ENCODE measurements around the gene CBFA2T3. TPM values are rescaled to one million over a fixed set of nuclear protein-coding genes. Genes with fewer than 3 reads are reported as not detected.

Gene CBFA2T3
- total RNA-seq, 1 experiment from 2014 or later, result 2.9 TPM

DNA sequence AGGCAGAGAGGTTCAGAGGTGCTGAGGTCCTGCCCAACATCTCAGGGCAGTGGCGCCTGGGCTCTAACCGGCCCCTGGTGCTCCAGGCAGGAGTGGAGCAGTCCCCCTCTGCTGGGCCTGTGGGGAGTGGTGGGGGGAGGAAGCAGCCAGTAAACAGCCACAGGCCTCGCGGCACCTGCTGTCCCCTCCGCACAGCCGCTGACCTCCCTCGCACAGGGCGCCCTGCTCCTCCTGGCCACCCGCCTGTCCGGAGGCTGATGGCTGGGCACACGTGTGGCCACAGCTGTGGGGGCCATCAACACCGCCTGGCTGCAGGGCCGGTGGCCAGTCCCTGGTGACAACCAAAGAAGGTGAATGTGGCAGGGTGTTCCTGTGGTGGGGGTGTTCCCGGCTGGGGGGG is 73.7 kb downstream of the CBFA2T3 start:
- TF ChIP-seq, protein P1, sequence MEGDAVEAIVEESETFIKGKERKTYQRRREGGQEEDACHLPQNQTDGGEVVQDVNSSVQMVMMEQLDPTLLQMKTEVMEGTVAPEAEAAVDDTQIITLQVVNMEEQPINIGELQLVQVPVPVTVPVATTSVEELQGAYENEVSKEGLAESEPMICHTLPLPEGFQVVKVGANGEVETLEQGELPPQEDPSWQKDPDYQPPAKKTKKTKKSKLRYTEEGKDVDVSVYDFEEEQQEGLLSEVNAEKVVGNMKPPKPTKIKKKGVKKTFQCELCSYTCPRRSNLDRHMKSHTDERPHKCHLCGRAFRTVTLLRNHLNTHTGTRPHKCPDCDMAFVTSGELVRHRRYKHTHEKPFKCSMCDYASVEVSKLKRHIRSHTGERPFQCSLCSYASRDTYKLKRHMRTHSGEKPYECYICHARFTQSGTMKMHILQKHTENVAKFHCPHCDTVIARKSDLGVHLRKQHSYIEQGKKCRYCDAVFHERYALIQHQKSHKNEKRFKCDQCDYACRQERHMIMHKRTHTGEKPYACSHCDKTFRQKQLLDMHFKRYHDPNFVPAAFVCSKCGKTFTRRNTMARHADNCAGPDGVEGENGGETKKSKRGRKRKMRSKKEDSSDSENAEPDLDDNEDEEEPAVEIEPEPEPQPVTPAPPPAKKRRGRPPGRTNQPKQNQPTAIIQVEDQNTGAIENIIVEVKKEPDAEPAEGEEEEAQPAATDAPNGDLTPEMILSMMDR (conservative IDR thresholded peaks at IDR 0.05), result no peak
- Histone ChIP-seq H3K4me1 (ENCODE audit: insufficient read depth, low read length) (no peaks in the 10 kb centered on the region), H2BK120ac (ENCODE audit: low read depth, low read length, poor library complexity, severe bottlenecking) (no peak overlapping the region), H3K18ac (ENCODE audit: insufficient read length, low read depth, low read length) (no peak overlapping the region), H3T11ph (ENCODE audit: low read length) (no peak overlapping the region), H2AK5ac (ENCODE audit: insufficient read length, low read length) (no peak overlapping the region), H3K79me1 (ENCODE audit: insufficient read depth, low read depth, low read length, poor library complexity, severe bottlenecking) (no peaks in the 10 kb centered on the region), H3K23ac (ENCODE audit: insufficient read length, low read depth, low read length) (no peak overlapping the region), H2BK20ac (ENCODE audit: low read depth, low read length, poor library complexity, severe bottlenecking) (no peak overlapping the region), H3K4me2 (ENCODE audit: insufficient read depth, insufficient read length, low read length) (no peak overlapping the region), H3K14ac (ENCODE audit: insufficient read depth, low read length) (no peak overlapping the region), H2BK5ac (ENCODE audit: insufficient read length, low read length) (no peak overlapping the region), H2BK15ac (ENCODE audit: low read depth, low read length) (no peak overlapping the region), H4K8ac (replicated peaks; ENCODE audit: insufficient read length, low read depth, low read length) (no peak overlapping the region), H4K20me1 (ENCODE audit: control insufficient read depth, insufficient read depth, insufficient read length) (no peaks in the 10 kb centered on the region), H3K27ac (ENCODE audit: insufficient read length, low read depth, low read length) (no peak overlapping the region), H3K9ac (ENCODE audit: extremely low read depth, insufficient read length, low read length) (no peak overlapping the region), H4K5ac (ENCODE audit: insufficient read length, low read depth, low read length) (no peak overlapping the region), H3K9me3 (ENCODE audit: control insufficient read depth, low read depth, low read length) (no peaks in the 10 kb centered on the region), H3K79me2 (ENCODE audit: insufficient read depth, low read length) (no peaks in the 10 kb centered on the region), H2BK12ac (ENCODE audit: insufficient read length, low read depth, low read length) (no peak overlapping the region), H3K27me3 (ENCODE audit: insufficient read depth, low read length) (no peaks in the 10 kb centered on the region), H3K56ac (ENCODE audit: insufficient read length, low read depth, low read length) (no peak overlapping the region), H3K23me2 (ENCODE audit: insufficient read length, low read depth, low read length, poor library complexity, severe bottlenecking) (no peaks in the 10 kb centered on the region), H3K4ac (ENCODE audit: low read depth, low read length) (no peak overlapping the region), H4K91ac (ENCODE audit: insufficient read length, low read depth, low read length) (no peak overlapping the region), H2AFZ (ENCODE audit: low read length) (no peak overlapping the region)
- no peak for DNase-seq
- Mint-ChIP-seq H3K36me3 (ENCODE audit: insufficient read depth in 1 of 3, low read depth in 3 of 3) (no peaks in the 10 kb centered on the region), H3K4me3 (no peak overlapping the region), H3K27me3 (ENCODE audit: low read depth) (no peaks in the 10 kb centered on the region; the same call in 1 of the 2 replicates), H3K27ac (peak overlapping the region in 1 of 3 experiments; percentile 88; a peak in 1 of 7 replicates), H3K9me3 (no peaks in the 10 kb centered on the region), H3K4me1 (peaks cover 6 to 15% of the 10 kb centered on the region in 2 experiments; a peak in 3 of 4 replicates)
- no CpG with 5 or more reads among the region's 14 CpGs for WGBS (ENCODE audit: extremely low coverage, insufficient read length, low lambda C conversion rate)

All from H9 (cell line).